KOPT-K1 (cell line): ENCODE measurements around the gene UBL3.

ENCODE experiments used
- H3K27ac ChIP-seq: fragments of 200-600 bp; sonication (generic); 2 replicates; pipeline ENCODE4 v1.5.1; 2016; ENCODE audit warnings: antibody characterized with exemption, mild to moderate bottlenecking, low read depth, low read length; ENCODE audit not compliant: poor library complexity, severe bottlenecking
- H3K36me3 ChIP-seq: fragments of 200-600 bp; sonication (generic); 2 replicates; pipeline ENCODE4 v1.5.1; 2017; ENCODE audit warnings: antibody characterized with exemption, mild to moderate bottlenecking, low read length, moderate library complexity; ENCODE audit not compliant: insufficient read depth
- H3K9me3 ChIP-seq: fragments of 200-600 bp; sonication (generic); 2 replicates; pipeline ENCODE4 v1.5.1; 2017; ENCODE audit warnings: antibody characterized with exemption, low read length, mild to moderate bottlenecking; ENCODE audit not compliant: insufficient read depth, poor library complexity, severe bottlenecking

The UBL3 gene

GRCh38 chr13:29846475-29847256, 3.8 kb downstream of the UBL3 start:
- Histone ChIP-seq H3K36me3 (no peaks in the 10 kb centered on the region), H3K27ac (no peak overlapping the region), H3K9me3 (no peaks in the 10 kb centered on the region)

DNA sequence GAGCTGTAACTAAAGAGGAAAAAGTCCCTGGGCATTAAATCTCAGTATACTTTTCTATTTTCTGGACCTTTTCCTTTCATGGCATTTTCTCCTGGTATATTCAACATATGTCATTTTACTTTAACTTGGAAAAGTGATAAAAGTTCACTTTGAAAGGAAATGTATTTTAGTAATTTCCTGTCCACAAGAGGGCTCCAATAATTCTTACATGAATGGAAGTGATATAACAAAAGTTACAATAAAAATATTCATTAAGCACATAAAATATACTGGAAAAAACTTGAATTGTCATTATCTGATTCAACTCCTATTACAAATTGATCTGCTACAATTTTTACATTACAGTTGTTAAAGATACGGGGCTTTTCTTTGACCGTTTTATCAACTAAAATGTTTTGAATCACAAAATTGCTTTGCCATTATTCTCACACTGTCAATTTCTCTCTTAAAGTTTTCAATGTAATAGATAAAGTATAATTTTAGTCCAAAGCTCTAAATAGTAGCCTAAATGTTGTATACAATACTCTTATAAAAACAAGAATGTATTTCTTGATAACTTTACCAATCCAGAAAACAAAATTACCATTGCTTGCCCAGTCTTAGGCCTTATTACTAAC, 4.9 kb downstream of the UBL3 start:
- Histone ChIP-seq H3K27ac (no peak overlapping the region), H3K36me3 (no peaks in the 10 kb centered on the region), H3K9me3 (no peaks in the 10 kb centered on the region)

DNA sequence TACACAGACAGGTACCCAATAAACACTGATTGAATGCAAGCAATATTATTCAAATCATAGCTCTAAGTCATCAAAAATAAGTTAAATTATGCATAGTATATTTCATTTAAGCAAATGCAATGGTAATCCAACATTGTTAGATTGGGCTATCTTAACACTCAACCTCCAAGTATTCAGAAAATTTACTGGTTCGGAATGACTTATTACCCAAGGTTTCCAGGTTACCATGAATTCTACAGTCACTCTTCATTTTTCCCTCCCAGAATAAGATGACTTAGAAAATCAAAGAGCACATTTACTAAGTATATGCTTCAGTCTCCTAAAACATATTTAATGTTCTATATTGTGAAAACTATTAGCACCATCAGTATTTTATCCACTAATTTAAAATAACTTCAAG, 6.0 kb downstream of the UBL3 start:
- H3K9me3 ChIP-seq = no peaks in the 10 kb centered on the region
- H3K27ac ChIP-seq = no peak overlapping the region
- no peaks in the 10 kb centered on the region for H3K36me3 ChIP-seq

- Histone ChIP-seq H3K9me3 (no peaks in the 10 kb centered on the region), H3K27ac (no peak overlapping the region)
Observed at GRCh38 chr13:29840585-29840984, 9.8 kb downstream of the UBL3 start.

GRCh38 chr13:29835280-29836061, 14.9 kb downstream of the UBL3 start:
- Histone ChIP-seq H3K9me3 (no peaks in the 10 kb centered on the region), H3K36me3 (no peaks in the 10 kb centered on the region), H3K27ac (no peak overlapping the region)

More at GRCh38 chr13:29840585-29840984, 9.8 kb downstream of the UBL3 start:
- no peaks in the 10 kb centered on the region for H3K36me3 ChIP-seq

- Histone ChIP-seq H3K27ac (no peak overlapping the region), H3K36me3 (no peaks in the 10 kb centered on the region), H3K9me3 (no peaks in the 10 kb centered on the region)
Observed at GRCh38 chr13:29832761-29833298, 17.6 kb downstream of the UBL3 start.

DNA sequence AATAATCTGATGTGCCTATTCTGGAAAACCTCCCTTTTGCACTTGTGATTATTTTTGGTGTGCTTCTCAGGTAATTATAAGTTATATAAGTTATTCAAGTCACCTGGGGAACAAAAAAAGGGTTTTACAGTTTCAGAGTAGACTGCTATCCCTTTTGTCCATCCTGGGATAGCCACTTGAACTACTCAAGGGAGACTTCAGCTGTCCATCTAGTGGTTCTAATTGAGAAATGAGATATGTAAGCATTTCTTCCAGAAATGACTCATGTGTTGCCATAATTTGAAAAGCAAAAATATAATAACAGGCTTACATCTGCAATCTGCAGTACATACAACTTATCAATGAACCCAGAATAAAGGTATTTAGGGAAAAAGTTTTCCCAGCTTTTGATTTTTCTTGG, 20.4 kb downstream of the UBL3 start:
- H3K9me3 ChIP-seq = no peaks in the 10 kb centered on the region

DNA sequence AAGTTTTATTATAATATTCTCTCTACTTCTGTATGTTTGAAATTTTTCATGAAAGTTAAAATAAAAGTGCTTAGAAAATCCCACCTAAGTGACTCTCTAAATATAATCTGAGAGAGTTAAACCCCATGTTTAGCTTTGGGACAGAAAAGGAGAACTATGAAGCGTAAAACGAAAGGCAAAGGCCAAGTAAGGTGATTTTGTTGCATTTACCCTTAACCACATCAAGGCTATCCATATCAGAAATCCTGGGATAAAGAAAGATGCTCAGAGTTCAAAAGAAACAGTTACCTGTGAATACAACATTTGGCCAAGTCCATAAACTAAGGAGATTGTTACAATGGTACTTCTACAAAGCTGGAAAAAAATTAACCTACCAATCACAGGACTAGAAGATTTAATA, 31.3 kb downstream of the UBL3 start:
- H3K27ac ChIP-seq = no peak overlapping the region
- H3K9me3 ChIP-seq = no peaks in the 10 kb centered on the region
- H3K36me3 ChIP-seq = no peaks in the 10 kb centered on the region

More for the DNA sequence above, 20.4 kb downstream of the UBL3 start:
- Histone ChIP-seq H3K27ac (no peak overlapping the region), H3K36me3 (no peaks in the 10 kb centered on the region)

DNA sequence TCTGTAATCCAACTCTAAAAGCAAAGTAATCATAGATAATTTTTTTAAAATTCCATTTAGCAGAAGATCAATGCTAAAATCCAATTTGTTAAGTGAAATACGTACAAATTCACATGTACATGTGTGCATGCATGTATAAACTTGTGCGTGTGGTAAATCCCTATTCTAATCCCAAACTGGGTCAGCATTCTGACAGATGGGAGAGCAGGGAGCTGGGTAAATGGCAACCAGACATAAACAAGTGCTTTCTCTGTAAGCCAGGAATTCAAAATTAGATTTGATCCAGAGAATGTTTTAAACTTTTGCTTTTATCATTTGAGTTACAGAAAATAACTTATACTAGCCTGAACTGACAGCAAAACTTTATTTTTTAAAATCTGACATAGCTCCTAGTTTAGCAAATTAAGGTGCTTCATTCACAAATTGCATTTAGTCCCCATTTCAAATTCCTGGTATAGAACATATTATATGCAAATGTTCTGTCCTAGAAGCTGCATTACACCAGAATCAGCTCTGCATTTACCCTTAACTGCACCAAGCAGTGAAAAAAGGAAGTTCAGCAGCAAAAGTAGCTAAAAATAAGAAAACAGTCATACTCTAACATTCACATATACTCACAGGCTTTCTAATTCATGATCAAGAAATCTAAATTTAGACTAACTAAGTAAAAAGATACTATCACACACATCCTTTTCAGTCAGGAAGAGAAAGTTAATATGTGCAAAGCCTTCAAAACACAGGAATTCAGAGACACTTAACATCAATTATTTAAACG, 32.6 kb downstream of the UBL3 start:
- no peaks in the 10 kb centered on the region for H3K9me3 ChIP-seq
- no peak overlapping the region for H3K27ac ChIP-seq
- H3K36me3 ChIP-seq = no peaks in the 10 kb centered on the region

DNA sequence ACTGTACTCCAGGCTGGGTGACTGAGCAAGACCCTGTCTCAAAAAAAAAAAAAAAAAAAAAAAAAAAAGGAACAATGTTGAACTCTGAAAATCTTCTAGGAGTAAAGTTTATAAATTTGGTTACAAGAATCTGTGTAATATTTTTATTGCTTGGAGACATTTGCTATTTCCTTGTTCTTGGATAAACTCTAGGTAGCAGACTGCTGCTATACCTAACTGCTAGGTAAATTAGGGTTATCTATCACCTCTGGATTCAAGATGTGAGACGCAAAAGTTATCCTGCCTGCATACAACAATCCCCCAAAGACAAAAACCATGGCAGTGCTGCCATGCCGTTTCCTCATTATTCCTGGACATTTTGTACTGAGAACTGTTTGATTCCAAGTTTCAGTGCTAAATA, 33.7 kb downstream of the UBL3 start:
- Histone ChIP-seq H3K27ac (no peak overlapping the region), H3K9me3 (no peaks in the 10 kb centered on the region), H3K36me3 (no peaks in the 10 kb centered on the region)

DNA sequence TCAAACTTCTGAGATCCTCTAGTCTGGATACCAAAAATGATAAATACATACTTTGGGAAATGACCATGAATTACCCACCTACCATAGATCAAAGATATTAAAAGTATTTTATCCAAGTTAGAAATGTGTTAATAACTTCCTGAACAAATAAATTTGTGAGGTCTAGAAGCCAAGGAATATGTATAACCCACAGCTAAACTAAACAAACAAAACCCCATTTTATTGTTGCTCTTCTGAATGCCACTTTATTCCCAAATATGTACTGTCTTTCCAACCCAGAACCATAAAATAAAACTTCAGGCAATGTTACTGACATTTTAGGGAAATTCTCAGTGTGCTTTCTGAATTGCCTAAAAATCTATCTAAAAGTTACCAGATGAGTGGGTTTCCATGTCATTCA, 35.1 kb downstream of the UBL3 start:
- H3K9me3 ChIP-seq = no peaks in the 10 kb centered on the region
- H3K36me3 ChIP-seq = no peaks in the 10 kb centered on the region
- no peak overlapping the region for H3K27ac ChIP-seq

GRCh38 chr13:29810898-29811297, 39.5 kb downstream of the UBL3 start:
- Histone ChIP-seq H3K9me3 (no peaks in the 10 kb centered on the region), H3K27ac (no peak overlapping the region), H3K36me3 (no peaks in the 10 kb centered on the region)

DNA sequence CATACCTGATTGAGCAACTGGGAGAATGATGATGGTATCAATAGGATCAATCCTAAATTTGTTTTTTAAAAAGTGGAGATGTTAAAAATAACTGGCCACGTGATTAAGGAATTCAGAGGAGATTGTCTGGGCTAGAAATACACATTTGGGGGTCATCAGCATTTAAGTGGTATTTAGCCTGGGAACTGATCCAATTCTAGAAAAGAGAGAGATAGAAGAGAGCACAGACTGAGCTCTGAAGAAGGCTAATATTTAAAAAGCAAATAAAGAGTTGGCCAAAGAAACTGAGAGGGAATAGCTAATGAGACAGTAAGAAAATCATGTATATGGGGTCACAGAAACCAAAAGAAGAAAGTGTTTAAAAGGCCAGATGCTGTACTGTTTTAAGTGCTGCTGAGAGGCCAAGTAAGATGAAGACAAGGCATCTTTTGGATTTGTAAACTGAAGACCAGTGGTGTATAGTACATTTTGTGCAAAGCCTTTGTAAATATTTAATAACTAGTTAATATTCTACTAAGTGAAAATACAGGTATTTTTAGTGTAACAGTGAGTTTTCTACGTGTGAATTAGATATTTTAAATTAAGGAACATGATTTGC, 40.2 kb downstream of the UBL3 start:
- H3K36me3 ChIP-seq = no peaks in the 10 kb centered on the region
- no peak overlapping the region for H3K27ac ChIP-seq
- H3K9me3 ChIP-seq = no peaks in the 10 kb centered on the region

GRCh38 chr13:29808264-29808663, 42.2 kb downstream of the UBL3 start:
- H3K27ac ChIP-seq = no peak overlapping the region
- H3K36me3 ChIP-seq = no peaks in the 10 kb centered on the region

More at GRCh38 chr13:29808264-29808663, 42.2 kb downstream of the UBL3 start:
- H3K9me3 ChIP-seq = no peaks in the 10 kb centered on the region
